ENCODE measurements around the gene LMCD1. TPM values are rescaled to one million over a fixed set of nuclear protein-coding genes. Genes with fewer than 3 reads are reported as not detected.

LMCD1 gene
- total and polyA plus RNA-seq, 9 donors = 42.1 to 146 (median 127) TPM

DNA sequence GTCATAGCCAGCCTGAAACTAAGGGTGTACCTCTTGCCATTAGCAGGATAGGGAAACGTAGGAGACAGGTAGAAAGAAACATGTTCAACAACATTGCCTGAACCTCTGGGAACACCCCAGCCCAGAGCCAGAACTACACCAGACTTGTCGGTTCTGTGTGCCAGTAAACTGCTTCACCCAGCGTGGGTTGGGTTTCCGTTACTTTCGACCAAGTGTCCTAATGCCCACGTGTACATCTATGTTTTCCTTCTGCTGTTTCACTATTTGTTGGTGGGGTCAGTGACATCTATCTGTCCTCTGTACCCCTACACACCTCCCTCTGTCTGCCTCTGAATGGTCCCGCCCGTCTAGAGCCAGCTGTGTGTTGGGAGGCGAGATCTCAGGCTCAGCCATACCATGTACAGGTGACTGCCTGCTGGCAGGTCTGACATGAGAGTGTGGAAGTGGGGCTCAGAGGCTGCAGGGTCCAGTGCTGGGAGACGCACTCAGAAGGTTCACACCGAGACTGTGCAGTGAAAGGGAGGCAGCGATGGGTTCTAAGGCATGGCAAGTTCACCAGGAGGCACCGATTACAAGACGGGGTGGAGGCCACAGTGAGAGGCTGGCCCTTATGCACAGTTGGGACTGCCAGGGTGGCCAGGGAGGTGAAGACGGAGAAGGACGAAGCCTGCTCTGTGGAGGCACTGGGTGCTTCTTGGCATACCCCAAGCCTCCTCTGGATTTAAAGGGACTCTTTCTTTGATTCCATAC lies 106.6 kb downstream of the LMCD1 start:
- H3K27ac ChIP-seq = no peak overlapping the region
- intact Hi-C loops (cut with DNase I) = loop anchor here in 2 of 4 donors (2.0 to 5.0 kb wide), 2 partner anchors 165 to 166 kb away; no protein-coding TSS in a partner anchor
- H3K4me1 ChIP-seq (ENCODE audit: insufficient read depth) = peaks cover 8% of the 10 kb centered on the region
- H3K9me3 ChIP-seq = no peaks in the 10 kb centered on the region
- no peaks in the 10 kb centered on the region for H3K36me3 ChIP-seq
- no peak overlapping the region for H3K4me3 ChIP-seq
- WGBS, 3 donors = 90 to 96% (median 90%) methylated on average over 16 of the region's 16 CpGs
- no peaks in the 10 kb centered on the region for H3K27me3 ChIP-seq
- TF ChIP-seq EP300 (IDR thresholded peaks at IDR 0.05) (no peak), POLR2A (IDR thresholded peaks at IDR 0.05) (no peak)
- TF ChIP-seq, protein P1, sequence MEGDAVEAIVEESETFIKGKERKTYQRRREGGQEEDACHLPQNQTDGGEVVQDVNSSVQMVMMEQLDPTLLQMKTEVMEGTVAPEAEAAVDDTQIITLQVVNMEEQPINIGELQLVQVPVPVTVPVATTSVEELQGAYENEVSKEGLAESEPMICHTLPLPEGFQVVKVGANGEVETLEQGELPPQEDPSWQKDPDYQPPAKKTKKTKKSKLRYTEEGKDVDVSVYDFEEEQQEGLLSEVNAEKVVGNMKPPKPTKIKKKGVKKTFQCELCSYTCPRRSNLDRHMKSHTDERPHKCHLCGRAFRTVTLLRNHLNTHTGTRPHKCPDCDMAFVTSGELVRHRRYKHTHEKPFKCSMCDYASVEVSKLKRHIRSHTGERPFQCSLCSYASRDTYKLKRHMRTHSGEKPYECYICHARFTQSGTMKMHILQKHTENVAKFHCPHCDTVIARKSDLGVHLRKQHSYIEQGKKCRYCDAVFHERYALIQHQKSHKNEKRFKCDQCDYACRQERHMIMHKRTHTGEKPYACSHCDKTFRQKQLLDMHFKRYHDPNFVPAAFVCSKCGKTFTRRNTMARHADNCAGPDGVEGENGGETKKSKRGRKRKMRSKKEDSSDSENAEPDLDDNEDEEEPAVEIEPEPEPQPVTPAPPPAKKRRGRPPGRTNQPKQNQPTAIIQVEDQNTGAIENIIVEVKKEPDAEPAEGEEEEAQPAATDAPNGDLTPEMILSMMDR (IDR thresholded peaks at IDR 0.05) = no peak
- DNase-seq = no peak

- TF ChIP-seq, protein P1 (IDR thresholded peaks at IDR 0.05) = no peak
- no peak for TF ChIP-seq EP300 (IDR thresholded peaks at IDR 0.05)
- Histone ChIP-seq H3K9me3 (no peaks in the 10 kb centered on the region), H3K4me1 (ENCODE audit: insufficient read depth) (peaks cover 6% of the 10 kb centered on the region), H3K36me3 (no peaks in the 10 kb centered on the region), H3K4me3 (no peak overlapping the region), H3K27me3 (no peaks in the 10 kb centered on the region), H3K27ac (no peak overlapping the region)
- DNase-seq = no peak
- WGBS, 3 donors = 88 to 91% (median 90%) methylated on average over 10 of the region's 10 CpGs
- intact Hi-C loops (cut with DNase I) = loop anchor here in 2 of 4 donors (2.0 to 5.0 kb wide), 2 partner anchors 166 to 167 kb away; no protein-coding TSS in a partner anchor
Observed at GRCh38 chr3:8608791-8609467, 107.3 kb downstream of the LMCD1 start.

GRCh38 chr3:8610951-8611350 lies 109.3 kb downstream of the LMCD1 start:
- intact Hi-C loops (cut with DNase I) = no loop called here
- no peak for DNase-seq

DNA sequence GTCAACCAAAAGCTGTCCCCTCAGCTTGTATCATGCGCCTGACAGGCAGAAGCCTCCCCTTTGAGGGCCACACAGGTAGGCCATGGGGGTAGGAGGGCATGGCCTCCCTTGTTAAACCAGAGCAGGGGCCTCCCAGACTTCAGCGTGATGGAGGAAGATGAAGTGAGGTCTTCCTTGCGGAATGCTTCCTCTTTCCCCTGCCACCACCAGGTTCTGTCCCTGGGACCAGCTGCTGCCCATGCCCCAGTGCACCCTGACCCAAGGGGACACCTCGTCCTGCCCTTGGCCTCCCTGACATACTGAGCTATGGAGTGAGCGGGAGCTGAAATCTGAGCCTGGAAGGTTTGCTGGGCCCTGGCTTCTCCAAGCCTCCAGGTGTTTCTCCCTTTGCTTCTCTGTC lies 116.3 kb downstream of the LMCD1 start:
- no peak overlapping the region for H3K27ac ChIP-seq
- no peak overlapping the region for H3K4me3 ChIP-seq
- intact Hi-C loops (cut with DNase I) = no loop called here
- WGBS, 3 donors = 89 to 95% (median 93%) methylated on average over 5 of the region's 5 CpGs
- no peak for DNase-seq
- H3K36me3 ChIP-seq = no peaks in the 10 kb centered on the region
- H3K27me3 ChIP-seq = no peaks in the 10 kb centered on the region
- TF ChIP-seq, protein P1 (IDR thresholded peaks at IDR 0.05) = no peak
- no peak for TF ChIP-seq EP300 (IDR thresholded peaks at IDR 0.05)
- TF ChIP-seq POLR2A (IDR thresholded peaks at IDR 0.05) = no peak
- no peaks in the 10 kb centered on the region for H3K9me3 ChIP-seq
- H3K4me1 ChIP-seq (ENCODE audit: insufficient read depth) = peaks cover 3% of the 10 kb centered on the region

More at GRCh38 chr3:8610951-8611350, 109.3 kb downstream of the LMCD1 start:
- Histone ChIP-seq H3K9me3 (no peaks in the 10 kb centered on the region), H3K4me1 (ENCODE audit: insufficient read depth) (peaks cover 6% of the 10 kb centered on the region), H3K4me3 (no peak overlapping the region), H3K36me3 (no peaks in the 10 kb centered on the region), H3K27me3 (no peaks in the 10 kb centered on the region), H3K27ac (no peak overlapping the region)
- 83 to 90% (median 89%) methylated on average over 8 of the region's 8 CpGs for WGBS, 3 donors
- TF ChIP-seq EP300 (IDR thresholded peaks at IDR 0.05) = no peak
- TF ChIP-seq POLR2A (IDR thresholded peaks at IDR 0.05) = no peak
- TF ChIP-seq, protein P1 (IDR thresholded peaks at IDR 0.05) = no peak
